Epithelial cell of esophagus (primary cell): Measurements from ENCODE around the gene CD200.

Experiments
- DNase-seq: peaks from one replicate; pipeline ENCODE4 v3.0.0; 2010; ENCODE audit warnings: low read depth
- H3K4me3 ChIP-seq: 2 replicates; pipeline ENCODE4 v1.5.1; 2011; ENCODE audit warnings: mild to moderate bottlenecking, low read length, control low read depth
- CTCF ChIP-seq: IDR thresholded peaks from 2 replicates; pipeline ENCODE4 v1.5.1; 2011; ENCODE audit warnings: low read depth, mild to moderate bottlenecking, low read length, control low read depth, inconsistent platforms; ENCODE audit not compliant: insufficient read depth; ENCODE audit errors: missing control alignments

Gene CD200

GRCh38 chr3:112355307-112355687 lies 22.3 kb downstream of the CD200 start:
- DNase-seq = no peak
- no peak for TF ChIP-seq CTCF
- H3K4me3 ChIP-seq = no peak overlapping the region

GRCh38 chr3:112357930-112358780 lies 25.2 kb downstream of the CD200 start:
- no peak for TF ChIP-seq CTCF
- no peak overlapping the region for H3K4me3 ChIP-seq
- DNase-seq = peak; percentile 24

- H3K4me3 ChIP-seq = no peak overlapping the region
- no peak for TF ChIP-seq CTCF
- no peak for DNase-seq
Observed at GRCh38 chr3:112360561-112360960, 27.6 kb downstream of the CD200 start.

- H3K4me3 ChIP-seq = no peak overlapping the region
- TF ChIP-seq CTCF = no peak
- DNase-seq = no peak
Observed at GRCh38 chr3:112362221-112362620, 29.3 kb downstream of the CD200 start.

- no peak for DNase-seq
- no peak overlapping the region for H3K4me3 ChIP-seq
- no peak for TF ChIP-seq CTCF
Observed at GRCh38 chr3:112364291-112364690, 31.3 kb downstream of the CD200 start.

- peak; percentile 39 for DNase-seq
- TF ChIP-seq CTCF = no peak
- H3K4me3 ChIP-seq = no peak overlapping the region
Observed at GRCh38 chr3:112365035-112365434, 32.1 kb downstream of the CD200 start.

GRCh38 chr3:112365636-112366035 lies 32.7 kb downstream of the CD200 start:
- no peak overlapping the region for H3K4me3 ChIP-seq
- DNase-seq = peak; percentile 72
- TF ChIP-seq CTCF = no peak
